Measurements from ENCODE around the gene MYL6. TPM values are rescaled to one million over a fixed set of nuclear protein-coding genes. Genes with fewer than 3 reads are reported as not detected.

MYL6 gene
- total and polyA plus RNA-seq, 10 of the 15 experiments (the other 5 are each of a cell fraction or from before 2014, with no cell fraction given) = 1,000 to 4,116 (median 1,828) TPM

DNA sequence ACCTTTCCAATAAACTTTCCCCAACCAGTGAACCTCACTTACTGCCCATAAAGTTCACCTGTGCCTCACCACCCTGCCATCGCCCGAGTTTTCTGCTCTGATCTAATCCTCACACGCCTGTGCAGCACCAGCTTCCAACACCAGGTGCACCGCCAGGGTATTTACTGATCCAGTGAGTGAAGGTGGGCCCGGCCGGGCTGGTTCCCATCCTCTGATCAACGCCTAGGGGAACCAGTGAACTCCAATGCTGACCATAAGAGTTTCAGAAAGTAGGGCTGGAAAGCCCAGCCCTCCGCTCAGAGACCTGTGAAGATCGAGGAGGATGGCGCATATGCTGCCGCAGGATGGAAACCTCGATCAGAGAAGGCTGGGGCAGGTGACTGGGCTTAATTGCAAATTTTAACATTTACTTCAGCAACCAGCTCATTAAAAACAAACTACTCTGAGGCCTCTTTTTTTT is 6.5 kb upstream of the MYL6 start:
- Histone ChIP-seq H3K27ac (ENCODE audit: control insufficient read depth, insufficient read depth) (peak overlapping the region; percentile 95), H3K4me2 (ENCODE audit: control insufficient read depth, insufficient read depth) (peak overlapping the region; percentile 97), H3K4me3 (peak overlapping the region; percentile 84), H3K9me3 (replicated peaks; ENCODE audit: control insufficient read depth, insufficient read depth, low read length) (no peaks in the 10 kb centered on the region), H3K9ac (ENCODE audit: control insufficient read depth, insufficient read depth, low read length) (peak overlapping the region; percentile 95), H3K79me2 (ENCODE audit: control insufficient read depth, insufficient read depth, low read length) (peaks cover 18% of the 10 kb centered on the region), H3K4me1 (ENCODE audit: control insufficient read depth, insufficient read depth, low read length) (peaks cover 15% of the 10 kb centered on the region), H2AFZ (ENCODE audit: control insufficient read depth, low read depth, low read length) (peak overlapping the region; percentile 84), H4K20me1 (ENCODE audit: control insufficient read depth, insufficient read depth) (no peaks in the 10 kb centered on the region), H3K27me3 (replicated peaks in 1 of 2; ENCODE audit: control insufficient read depth in 2 of 2, insufficient read depth in 2 of 2, low read length in 1 of 2) (no peaks in the 10 kb centered on the region), H3K36me3 (ENCODE audit: control insufficient read depth in 2 of 2, insufficient read depth in 2 of 2, low read length in 1 of 2) (peaks cover 0 to 4% of the 10 kb centered on the region in 2 experiments; a peak in 1 of 4 replicates)
- SMC1A ChIA-PET (ENCODE audit: uncharacterized antibody, unreplicated experiment) = interaction anchor here (0.7 to 1.4 kb wide), 4 partner anchors 8 to 33 kb away, joined by 3 to 6 read pairs (median 5); partner anchors contain the start of genes ESYT1 and ZC3H10
- 4% methylated on average over 12 of the region's 12 CpGs for WGBS (ENCODE audit: insufficient coverage, insufficient replicate concordance, low lambda C conversion rate, missing lambda C conversion rate)
- peak; percentile 93 for FAIRE-seq
- RAD21 ChIA-PET (ENCODE audit: unreplicated experiment) = interaction anchor here (0.5 to 1.9 kb wide), 4 partner anchors 24 to 162 kb away, joined by 3 to 10 read pairs (median 8); partner anchors contain the start of genes ESYT1, SMARCC2 and ZC3H10
- no peak for DNase-seq (ENCODE audit: low read depth, low spot score)
- in situ Hi-C loops (cut with MboI) (no loop called here), intact Hi-C loops (cut with micrococcal nuclease; ENCODE audit: unreplicated experiment) (loop anchor here (1.0 to 5.0 kb wide), 2 partner anchors 25 to 34 kb away; partner anchors contain the start of genes RPL41 and ZC3H10)
- POLR2A ChIA-PET = interaction anchor here (0.6 to 2.0 kb wide), 12 partner anchors 10 to 148 kb away, joined by 3 to 17 read pairs (median 3); partner anchors contain the start of genes ESYT1, RNF41, RPL41 and ZC3H10
- CTCF ChIA-PET = interaction anchor here (0.6 to 2.3 kb wide), 6 partner anchors 12 to 927 kb away, joined by 3 to 8 read pairs (median 3); partner anchors contain the start of genes NEMP1, SMARCC2 and ZC3H10
- TSS peak; percentile 95 for BruUV-seq (replicated peaks)
- ATAC-seq = peak; percentile 87
- TF ChIP-seq EP300 (IDR thresholded peaks at IDR 0.05; ENCODE audit: borderline replicate concordance in 1 of 2, control insufficient read depth in 1 of 2, low read depth in 2 of 2, low read length in 2 of 2) (no peak), YY1 (IDR thresholded peaks at IDR 0.05; ENCODE audit: low read depth, low read length) (peak; percentile 5; the same call in 1 of the 2 replicates), YBX1 (IDR thresholded peaks at IDR 0.05) (no peak), MTA3 (IDR thresholded peaks at IDR 0.05; ENCODE audit: borderline replicate concordance, low read length) (0 out of 2 replicates have a peak, but pooled peaks have one; percentile 31), SREBF2 (IDR thresholded peaks at IDR 0.05; ENCODE audit: low read length) (no peak), RAD51 (IDR thresholded peaks at IDR 0.05) (no peak), BCL3 (IDR thresholded peaks at IDR 0.05; ENCODE audit: borderline replicate concordance, insufficient read depth, low read depth, low read length, poor library complexity, severe bottlenecking) (no peak), KLF5 (IDR thresholded peaks at IDR 0.05; ENCODE audit: partially characterized antibody) (no peak), SPI1 (IDR thresholded peaks at IDR 0.05; ENCODE audit: borderline replicate concordance, insufficient read depth, low read depth, low read length) (no peak), CREB1 (IDR thresholded peaks at IDR 0.05; ENCODE audit: low read depth) (0 out of 2 replicates have a peak, but pooled peaks have one; percentile 17), SREBF1 (IDR thresholded peaks at IDR 0.05; ENCODE audit: low read length) (no peak)
- TF ChIP-seq, protein P1, sequence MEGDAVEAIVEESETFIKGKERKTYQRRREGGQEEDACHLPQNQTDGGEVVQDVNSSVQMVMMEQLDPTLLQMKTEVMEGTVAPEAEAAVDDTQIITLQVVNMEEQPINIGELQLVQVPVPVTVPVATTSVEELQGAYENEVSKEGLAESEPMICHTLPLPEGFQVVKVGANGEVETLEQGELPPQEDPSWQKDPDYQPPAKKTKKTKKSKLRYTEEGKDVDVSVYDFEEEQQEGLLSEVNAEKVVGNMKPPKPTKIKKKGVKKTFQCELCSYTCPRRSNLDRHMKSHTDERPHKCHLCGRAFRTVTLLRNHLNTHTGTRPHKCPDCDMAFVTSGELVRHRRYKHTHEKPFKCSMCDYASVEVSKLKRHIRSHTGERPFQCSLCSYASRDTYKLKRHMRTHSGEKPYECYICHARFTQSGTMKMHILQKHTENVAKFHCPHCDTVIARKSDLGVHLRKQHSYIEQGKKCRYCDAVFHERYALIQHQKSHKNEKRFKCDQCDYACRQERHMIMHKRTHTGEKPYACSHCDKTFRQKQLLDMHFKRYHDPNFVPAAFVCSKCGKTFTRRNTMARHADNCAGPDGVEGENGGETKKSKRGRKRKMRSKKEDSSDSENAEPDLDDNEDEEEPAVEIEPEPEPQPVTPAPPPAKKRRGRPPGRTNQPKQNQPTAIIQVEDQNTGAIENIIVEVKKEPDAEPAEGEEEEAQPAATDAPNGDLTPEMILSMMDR (IDR thresholded peaks at IDR 0.05 in 2 of 3, conservative IDR thresholded peaks at IDR 0.05 in 1 of 3; ENCODE audit: control insufficient read depth in 2 of 3, extremely low read depth in 1 of 3, insufficient read depth in 1 of 3, low read depth in 3 of 3, low read length in 3 of 3) = peak in 2 of 3 experiments; percentile 57 to 60; a peak in 5 of 6 replicates
- TF ChIP-seq, protein P2, sequence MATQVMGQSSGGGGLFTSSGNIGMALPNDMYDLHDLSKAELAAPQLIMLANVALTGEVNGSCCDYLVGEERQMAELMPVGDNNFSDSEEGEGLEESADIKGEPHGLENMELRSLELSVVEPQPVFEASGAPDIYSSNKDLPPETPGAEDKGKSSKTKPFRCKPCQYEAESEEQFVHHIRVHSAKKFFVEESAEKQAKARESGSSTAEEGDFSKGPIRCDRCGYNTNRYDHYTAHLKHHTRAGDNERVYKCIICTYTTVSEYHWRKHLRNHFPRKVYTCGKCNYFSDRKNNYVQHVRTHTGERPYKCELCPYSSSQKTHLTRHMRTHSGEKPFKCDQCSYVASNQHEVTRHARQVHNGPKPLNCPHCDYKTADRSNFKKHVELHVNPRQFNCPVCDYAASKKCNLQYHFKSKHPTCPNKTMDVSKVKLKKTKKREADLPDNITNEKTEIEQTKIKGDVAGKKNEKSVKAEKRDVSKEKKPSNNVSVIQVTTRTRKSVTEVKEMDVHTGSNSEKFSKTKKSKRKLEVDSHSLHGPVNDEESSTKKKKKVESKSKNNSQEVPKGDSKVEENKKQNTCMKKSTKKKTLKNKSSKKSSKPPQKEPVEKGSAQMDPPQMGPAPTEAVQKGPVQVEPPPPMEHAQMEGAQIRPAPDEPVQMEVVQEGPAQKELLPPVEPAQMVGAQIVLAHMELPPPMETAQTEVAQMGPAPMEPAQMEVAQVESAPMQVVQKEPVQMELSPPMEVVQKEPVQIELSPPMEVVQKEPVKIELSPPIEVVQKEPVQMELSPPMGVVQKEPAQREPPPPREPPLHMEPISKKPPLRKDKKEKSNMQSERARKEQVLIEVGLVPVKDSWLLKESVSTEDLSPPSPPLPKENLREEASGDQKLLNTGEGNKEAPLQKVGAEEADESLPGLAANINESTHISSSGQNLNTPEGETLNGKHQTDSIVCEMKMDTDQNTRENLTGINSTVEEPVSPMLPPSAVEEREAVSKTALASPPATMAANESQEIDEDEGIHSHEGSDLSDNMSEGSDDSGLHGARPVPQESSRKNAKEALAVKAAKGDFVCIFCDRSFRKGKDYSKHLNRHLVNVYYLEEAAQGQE (IDR thresholded peaks at IDR 0.05; ENCODE audit: low read depth, low read length) = no peak
- TF ChIP-seq, protein P3, sequence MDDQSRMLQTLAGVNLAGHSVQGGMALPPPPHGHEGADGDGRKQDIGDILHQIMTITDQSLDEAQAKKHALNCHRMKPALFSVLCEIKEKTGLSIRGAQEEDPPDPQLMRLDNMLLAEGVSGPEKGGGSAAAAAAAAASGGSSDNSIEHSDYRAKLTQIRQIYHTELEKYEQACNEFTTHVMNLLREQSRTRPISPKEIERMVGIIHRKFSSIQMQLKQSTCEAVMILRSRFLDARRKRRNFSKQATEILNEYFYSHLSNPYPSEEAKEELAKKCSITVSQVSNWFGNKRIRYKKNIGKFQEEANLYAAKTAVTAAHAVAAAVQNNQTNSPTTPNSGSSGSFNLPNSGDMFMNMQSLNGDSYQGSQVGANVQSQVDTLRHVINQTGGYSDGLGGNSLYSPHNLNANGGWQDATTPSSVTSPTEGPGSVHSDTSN (IDR thresholded peaks at IDR 0.05; ENCODE audit: insufficient replicate concordance, low read depth, low read length) = no peak
